Measurements from ENCODE around the gene SART1.

DNA sequence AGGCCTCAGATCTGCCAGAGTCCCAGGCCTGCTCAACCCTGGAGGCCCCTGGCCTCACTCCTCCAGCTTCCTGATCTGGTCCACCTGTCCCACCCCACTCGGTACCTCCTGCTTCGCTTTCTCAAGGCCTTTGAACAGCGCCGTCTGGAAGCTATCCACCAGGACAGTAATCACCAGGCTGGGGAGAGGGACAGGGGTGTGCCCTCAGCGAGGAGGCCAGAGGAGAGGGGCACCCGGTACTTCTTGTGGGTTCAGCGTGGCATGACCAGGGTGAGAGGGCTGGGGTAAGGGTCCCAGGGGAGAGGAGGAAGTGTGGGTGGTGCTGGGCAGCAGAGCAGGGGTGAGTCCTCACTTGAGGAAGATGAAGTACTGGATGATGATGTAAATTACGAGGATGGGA lies 58.7 kb downstream of the SART1 start:
- TF ChIP-seq CTCF (IDR thresholded peaks at IDR 0.05 in 8 of 11, conservative IDR thresholded peaks at IDR 0.05 in 3 of 11) (no peak), POLR2AphosphoS5 (IDR thresholded peaks at IDR 0.05) (no peak), POLR2A (IDR thresholded peaks at IDR 0.05) (no peak)

All from spleen (tissue), 7 donors.